ENCODE measurements around the gene OR51F2.
"Not testable (repeated sequence)": the region's sequence is repeated elsewhere in the genome, so short reads cannot be mapped to it uniquely, and the experiment has no call there.

Gene OR51F2

GRCh38 chr11:4821021-4821420, at the start of gene OR51F2:
Gene OR51F2, plus strand, starts transcription at chr11:4821321. Its CDS starts 101 bp downstream, at chr11:4821422.
- no peak for TF ChIP-seq POLR2A (IDR thresholded peaks at IDR 0.05; ENCODE audit: low read depth, low read length)
- DNase-seq (ENCODE audit: insufficient read length, low spot score), result no peak
- no peak for FAIRE-seq

- FAIRE-seq (no peak), DNase-seq (ENCODE audit: insufficient read length, low spot score) (no peak)
- no peak for TF ChIP-seq POLR2A (IDR thresholded peaks at IDR 0.05; ENCODE audit: low read depth, low read length)
These were observed 38.7 kb upstream of the OR51F2 start for GRCh38 chr11:4782454-4782853.

GRCh38 chr11:4797206-4797605, 23.9 kb upstream of the OR51F2 start:
- no peak for DNase-seq (ENCODE audit: insufficient read length, low spot score)
- no peak for TF ChIP-seq POLR2A (IDR thresholded peaks at IDR 0.05; ENCODE audit: low read depth, low read length)
- FAIRE-seq, result no peak

GRCh38 chr11:4798427-4799183, 22.5 kb upstream of the OR51F2 start:
- DNase-seq (ENCODE audit: insufficient read length, low spot score) (no peak), FAIRE-seq (no peak)
- TF ChIP-seq POLR2A (IDR thresholded peaks at IDR 0.05; ENCODE audit: low read depth, low read length), result no peak

GRCh38 chr11:4801316-4801715, 19.8 kb upstream of the OR51F2 start:
- FAIRE-seq; DNase-seq (ENCODE audit: insufficient read length, low spot score): not testable (repeated sequence)

- TF ChIP-seq POLR2A (IDR thresholded peaks at IDR 0.05; ENCODE audit: low read depth, low read length), result no peak
- DNase-seq (ENCODE audit: insufficient read length, low spot score) (no peak), FAIRE-seq (no peak)
These were observed 16.8 kb upstream of the OR51F2 start, which contains the start of gene OR52R1 for GRCh38 chr11:4804280-4804679. Gene OR52R1, minus strand, starts transcription at chr11:4804380. Its CDS starts 0 bp downstream, at chr11:4804380.

- FAIRE-seq (no peak), DNase-seq (ENCODE audit: insufficient read length, low spot score) (no peak)
- no peak for TF ChIP-seq POLR2A (IDR thresholded peaks at IDR 0.05; ENCODE audit: low read depth, low read length)
These were observed 12.6 kb upstream of the OR51F2 start for GRCh38 chr11:4808476-4808875.

- TF ChIP-seq POLR2A (IDR thresholded peaks at IDR 0.05; ENCODE audit: low read depth, low read length), result no peak
- FAIRE-seq, result no peak
These were observed 11.9 kb upstream of the OR51F2 start for GRCh38 chr11:4809246-4809645.

GRCh38 chr11:4825132-4825531, 4.0 kb downstream of the OR51F2 start:
- DNase-seq (ENCODE audit: insufficient read length, low spot score), result no peak
- no peak for TF ChIP-seq POLR2A (IDR thresholded peaks at IDR 0.05; ENCODE audit: low read depth, low read length)
- FAIRE-seq, result no peak

More at GRCh38 chr11:4809246-4809645, 11.9 kb upstream of the OR51F2 start:
- no peak for DNase-seq (ENCODE audit: insufficient read length, low spot score)

GRCh38 chr11:4826425-4826824, 5.3 kb downstream of the OR51F2 start:
- FAIRE-seq (no peak), DNase-seq (ENCODE audit: insufficient read length, low spot score) (no peak)
- TF ChIP-seq POLR2A (IDR thresholded peaks at IDR 0.05; ENCODE audit: low read depth, low read length), result no peak

GRCh38 chr11:4830346-4830745, 9.2 kb downstream of the OR51F2 start:
- no peak for TF ChIP-seq POLR2A (IDR thresholded peaks at IDR 0.05; ENCODE audit: low read depth, low read length)
- FAIRE-seq (no peak), DNase-seq (ENCODE audit: insufficient read length, low spot score) (no peak)

GRCh38 chr11:4830909-4831308, 9.8 kb downstream of the OR51F2 start:
- no peak for FAIRE-seq
- DNase-seq (ENCODE audit: insufficient read length, low spot score), result no peak
- no peak for TF ChIP-seq POLR2A (IDR thresholded peaks at IDR 0.05; ENCODE audit: low read depth, low read length)

GRCh38 chr11:4839851-4840549, 18.9 kb downstream of the OR51F2 start:
- no peak for DNase-seq (ENCODE audit: insufficient read length, low spot score)
- no peak for FAIRE-seq
- TF ChIP-seq POLR2A (IDR thresholded peaks at IDR 0.05; ENCODE audit: low read depth, low read length), result no peak

- DNase-seq (ENCODE audit: insufficient read length, low spot score) (no peak), FAIRE-seq (peak; percentile 27)
- no peak for TF ChIP-seq POLR2A (IDR thresholded peaks at IDR 0.05; ENCODE audit: low read depth, low read length)
These were observed 27.9 kb downstream of the OR51F2 start, which contains the start of gene OR51S1 for GRCh38 chr11:4848908-4849532. Gene OR51S1, minus strand, starts transcription at chr11:4849208. Its CDS starts 0 bp downstream, at chr11:4849208.
